DOHH2 (cell line): ENCODE measurements around the gene LRP11.

Experiments used
- H3F3A ChIP-seq: fragments of 200-600 bp; sonication (generic), shearing (Covaris generic); 2 replicates; pipeline ENCODE4 v1.6.0; 2016; ENCODE audit warnings: antibody characterized with exemption, mild to moderate bottlenecking; ENCODE audit not compliant: control insufficient read depth, insufficient read depth
- H3K27ac ChIP-seq: fragments of 200-600 bp; sonication (generic); 2 replicates; pipeline ENCODE4 v1.5.1; 2014; ENCODE audit warnings: low read depth, mild to moderate bottlenecking, low read length, moderate library complexity
- H3K27me3 ChIP-seq: fragments of 200-600 bp; sonication (generic); 2 replicates; pipeline ENCODE4 v1.6.1; 2014; ENCODE audit warnings: mild to moderate bottlenecking, low read length, mixed read lengths; ENCODE audit not compliant: control insufficient read depth
- H3K36me3 ChIP-seq: fragments of 200-600 bp; sonication (generic); 2 replicates; pipeline ENCODE4 v1.6.1; 2014; ENCODE audit warnings: mild to moderate bottlenecking, low read length, moderate library complexity, mixed read lengths; ENCODE audit not compliant: control insufficient read depth
- H3K4me1 ChIP-seq: fragments of 200-600 bp; sonication (generic); 2 replicates; pipeline ENCODE4 v1.6.1; 2014; ENCODE audit warnings: mild to moderate bottlenecking, low read length, mixed read lengths; ENCODE audit not compliant: control insufficient read depth
- H3K4me2 ChIP-seq: fragments of 200-600 bp; sonication (generic); 2 replicates; pipeline ENCODE4 v1.6.0; 2014; ENCODE audit warnings: mild to moderate bottlenecking, low read length, moderate library complexity
- H3K4me3 ChIP-seq: fragments of 200-600 bp; sonication (generic); 2 replicates; pipeline ENCODE4 v1.5.1; 2014; ENCODE audit warnings: mild to moderate bottlenecking, low read length, mixed read lengths
- H3K79me2 ChIP-seq: fragments of 200-600 bp; sonication (generic); 2 replicates; pipeline ENCODE4 v1.6.1; 2014; ENCODE audit warnings: mild to moderate bottlenecking, low read length, mixed read lengths; ENCODE audit not compliant: control insufficient read depth
- H3K9me2 ChIP-seq: fragments of 200-600 bp; sonication (generic); replicated peaks from 2 replicates; pipeline ENCODE4 v1.6.1; 2014; ENCODE audit warnings: mild to moderate bottlenecking, low read length, mixed read lengths; ENCODE audit not compliant: control insufficient read depth
- H3K9me3 ChIP-seq: fragments of 200-600 bp; sonication (generic); 2 replicates; pipeline ENCODE4 v1.6.1; 2014; ENCODE audit warnings: antibody characterized with exemption, low read length, mixed read lengths; ENCODE audit not compliant: control insufficient read depth, insufficient read depth
- H4K20me1 ChIP-seq: fragments of 200-600 bp; sonication (generic); 2 replicates; pipeline ENCODE4 v1.6.0; 2014; ENCODE audit warnings: low read depth, mild to moderate bottlenecking, antibody characterized with exemption, low read length, moderate library complexity; ENCODE audit not compliant: control insufficient read depth, insufficient read depth
- EZH2phosphoT487 ChIP-seq: fragments of 200-600 bp; sonication (generic); IDR thresholded peaks from 2 replicates; pipeline ENCODE4 v1.6.1; 2017; ENCODE audit warnings: borderline replicate concordance, mild to moderate bottlenecking, antibody characterized with exemption, low read length, moderate library complexity, mixed read lengths
- TF ChIP-seq, protein P1 (sequence below): fragments of 200-600 bp; sonication (generic); IDR thresholded peaks from one replicate; pipeline ENCODE4 v1.5.1; 2014; ENCODE audit warnings: antibody characterized with exemption, mild to moderate bottlenecking, low read depth, low read length; ENCODE audit not compliant: poor library complexity, severe bottlenecking

The LRP11 gene

DNA sequence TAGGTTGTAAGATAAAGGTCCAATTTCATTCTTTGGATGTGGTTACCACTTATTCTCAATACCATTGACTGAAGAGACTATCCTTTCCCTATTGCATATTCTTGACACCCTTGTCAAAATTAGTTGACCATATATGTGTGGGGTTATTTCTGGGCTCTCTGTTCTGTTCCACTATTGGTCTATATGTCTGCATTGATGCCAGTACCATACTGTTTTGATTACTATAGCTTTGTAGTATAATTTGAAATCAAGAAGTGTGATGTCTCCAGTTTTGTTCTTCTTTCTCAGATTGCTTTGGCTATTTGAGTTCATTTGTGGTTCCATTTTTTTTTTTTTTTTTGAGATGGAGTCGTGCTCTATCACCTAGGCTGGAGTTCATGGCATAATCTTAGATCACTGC lies 8.1 kb upstream of the LRP11 start:
- H3K27me3 ChIP-seq, result peaks cover 2% of the 10 kb centered on the region; the same call in 1 of the 2 replicates
- no peak overlapping the region for H3K4me3 ChIP-seq
- H4K20me1 ChIP-seq, result no peaks in the 10 kb centered on the region
- H3K9me2 ChIP-seq, result no peaks in the 10 kb centered on the region
- no peaks in the 10 kb centered on the region for H3K79me2 ChIP-seq
- H3K36me3 ChIP-seq, result no peaks in the 10 kb centered on the region
- no peak overlapping the region for H3K27ac ChIP-seq
- H3K9me3 ChIP-seq, result peaks cover 6% of the 10 kb centered on the region; the same call in 1 of the 2 replicates
- H3F3A ChIP-seq, result peaks cover 5% of the 10 kb centered on the region; the same call in 1 of the 2 replicates
- no peak overlapping the region for H3K4me2 ChIP-seq
- H3K4me1 ChIP-seq, result peaks cover 16% of the 10 kb centered on the region
- TF ChIP-seq EZH2phosphoT487, result no peak

DNA sequence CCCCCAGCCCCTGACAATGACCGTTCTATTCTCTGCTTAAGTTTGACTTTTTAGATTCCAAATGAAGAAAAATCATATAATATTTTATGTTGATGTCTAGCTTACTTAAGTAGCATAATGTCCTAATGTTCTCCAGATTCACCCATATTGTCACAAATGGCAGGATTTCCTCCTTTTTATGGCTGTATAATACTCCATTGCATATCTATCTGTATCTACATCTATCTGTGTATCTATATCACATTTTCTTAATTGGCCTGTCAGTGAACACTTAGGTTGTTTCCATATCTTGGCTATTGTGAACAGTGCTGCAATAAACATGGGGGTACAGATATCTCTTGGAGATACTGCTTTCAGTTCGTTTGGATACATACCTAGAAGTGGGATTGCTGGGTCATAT lies 7.0 kb upstream of the LRP11 start:
- no peaks in the 10 kb centered on the region for H3K9me2 ChIP-seq
- H3K79me2 ChIP-seq, result no peaks in the 10 kb centered on the region
- H3K27ac ChIP-seq, result no peak overlapping the region
- no peaks in the 10 kb centered on the region for H4K20me1 ChIP-seq
- H3K9me3 ChIP-seq, result peaks cover 6% of the 10 kb centered on the region; the same call in 1 of the 2 replicates
- TF ChIP-seq, protein P1, sequence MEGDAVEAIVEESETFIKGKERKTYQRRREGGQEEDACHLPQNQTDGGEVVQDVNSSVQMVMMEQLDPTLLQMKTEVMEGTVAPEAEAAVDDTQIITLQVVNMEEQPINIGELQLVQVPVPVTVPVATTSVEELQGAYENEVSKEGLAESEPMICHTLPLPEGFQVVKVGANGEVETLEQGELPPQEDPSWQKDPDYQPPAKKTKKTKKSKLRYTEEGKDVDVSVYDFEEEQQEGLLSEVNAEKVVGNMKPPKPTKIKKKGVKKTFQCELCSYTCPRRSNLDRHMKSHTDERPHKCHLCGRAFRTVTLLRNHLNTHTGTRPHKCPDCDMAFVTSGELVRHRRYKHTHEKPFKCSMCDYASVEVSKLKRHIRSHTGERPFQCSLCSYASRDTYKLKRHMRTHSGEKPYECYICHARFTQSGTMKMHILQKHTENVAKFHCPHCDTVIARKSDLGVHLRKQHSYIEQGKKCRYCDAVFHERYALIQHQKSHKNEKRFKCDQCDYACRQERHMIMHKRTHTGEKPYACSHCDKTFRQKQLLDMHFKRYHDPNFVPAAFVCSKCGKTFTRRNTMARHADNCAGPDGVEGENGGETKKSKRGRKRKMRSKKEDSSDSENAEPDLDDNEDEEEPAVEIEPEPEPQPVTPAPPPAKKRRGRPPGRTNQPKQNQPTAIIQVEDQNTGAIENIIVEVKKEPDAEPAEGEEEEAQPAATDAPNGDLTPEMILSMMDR, result no peak
- no peak for TF ChIP-seq EZH2phosphoT487
- H3K4me1 ChIP-seq, result peaks cover 19% of the 10 kb centered on the region
- H3K4me2 ChIP-seq, result no peak overlapping the region
- H3K27me3 ChIP-seq, result no peaks in the 10 kb centered on the region; the same call in 1 of the 2 replicates
- no peak overlapping the region for H3K4me3 ChIP-seq
- no peaks in the 10 kb centered on the region for H3K36me3 ChIP-seq
- H3F3A ChIP-seq, result peaks cover 5% of the 10 kb centered on the region; the same call in 1 of the 2 replicates

DNA sequence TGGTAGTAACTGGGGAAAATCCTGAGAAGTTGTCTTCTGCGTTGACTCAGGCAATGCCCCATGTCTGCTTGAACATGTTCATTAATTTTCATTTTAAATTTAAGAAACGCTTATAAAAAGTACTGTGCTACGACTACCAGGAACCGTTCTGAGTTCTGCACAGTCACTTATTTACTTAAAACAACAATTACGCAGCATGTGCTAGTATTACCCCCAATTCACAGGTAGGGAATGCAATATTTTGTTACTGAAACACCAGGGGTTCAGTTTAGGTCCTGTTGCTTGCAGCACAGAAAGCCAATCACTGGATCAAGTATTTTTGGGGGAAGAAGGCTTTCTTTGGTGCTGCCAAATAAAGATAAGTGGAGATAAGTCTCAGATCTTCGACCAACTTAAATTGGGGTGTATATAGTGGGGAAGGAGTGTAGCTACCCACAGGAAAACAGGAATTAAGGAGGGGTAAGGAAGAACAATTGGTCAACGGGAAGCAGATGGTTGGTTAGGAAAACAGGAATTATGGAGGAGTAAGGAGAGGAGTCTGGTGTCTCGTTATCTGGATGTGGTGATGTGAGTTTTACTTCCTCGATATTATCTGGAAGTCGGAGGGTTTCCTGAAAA lies 5.2 kb upstream of the LRP11 start:
- Histone ChIP-seq H3K4me1 (peaks cover 28% of the 10 kb centered on the region), H3K79me2 (no peaks in the 10 kb centered on the region), H3K36me3 (no peaks in the 10 kb centered on the region), H3K27ac (no peak overlapping the region), H3K4me3 (no peak overlapping the region), H3K4me2 (no peak overlapping the region), H3F3A (peaks cover 5% of the 10 kb centered on the region; the same call in 1 of the 2 replicates), H3K9me3 (peaks cover 6% of the 10 kb centered on the region; the same call in 1 of the 2 replicates), H3K9me2 (no peaks in the 10 kb centered on the region), H3K27me3 (no peaks in the 10 kb centered on the region), H4K20me1 (no peaks in the 10 kb centered on the region)
- TF ChIP-seq, protein P1, result no peak
- no peak for TF ChIP-seq EZH2phosphoT487
